Aorta (tissue), 5 donors: ENCODE results near the gene NONO. TPM values are rescaled to one million over a fixed set of nuclear protein-coding genes. Genes with fewer than 3 reads are reported as not detected.
"Not testable (repeated sequence)": the region's sequence is repeated elsewhere in the genome, so short reads cannot be mapped to it uniquely, and the experiment has no call there.

Experiments
- ATAC-seq: fragments of 200-7000 bp; cut with Tn5 transposase; one replicate; pipeline ENCODE4 v1.9.1; 2022; ENCODE audit warnings: moderate library complexity; ENCODE audit not compliant: low FRiP score
- DNase-seq, 2 donors: peaks; one replicate each; pipeline ENCODE4 v3.0.0-alpha.2; 2020
- H3K27ac ChIP-seq, 2 donors: one replicate each; pipeline ENCODE4 v1.5.1; 2013; ENCODE audit warnings: low read length in 2 of 2, mild to moderate bottlenecking in 2 of 2, moderate library complexity in 2 of 2, control low read depth in 1 of 2, inconsistent platforms in 1 of 2, low read depth in 1 of 2
- H3K27me3 ChIP-seq, 2 donors: one replicate each; pipeline ENCODE4 v1.6.1; 2013; ENCODE audit warnings: control low read depth in 1 of 2, low read length in 1 of 2, mild to moderate bottlenecking in 1 of 2, moderate library complexity in 1 of 2; ENCODE audit not compliant: insufficient read depth in 2 of 2, control insufficient read depth in 1 of 2
- H3K36me3 ChIP-seq, 2 donors: one replicate each; pipeline ENCODE4 v1.6.1; 2013; ENCODE audit warnings: control low read depth in 1 of 2, low read length in 1 of 2, mild to moderate bottlenecking in 1 of 2; ENCODE audit not compliant: insufficient read depth in 2 of 2, control insufficient read depth in 1 of 2
- H3K4me1 ChIP-seq, 2 donors: one replicate each; pipeline ENCODE4 v1.6.1; 2013; ENCODE audit warnings: low read length in 2 of 2, control low read depth in 1 of 2, mild to moderate bottlenecking in 1 of 2, moderate library complexity in 1 of 2; ENCODE audit not compliant: insufficient read depth in 2 of 2, control insufficient read depth in 1 of 2
- H3K4me3 ChIP-seq, 2 donors: one replicate each; pipeline ENCODE4 v1.5.1; 2013; ENCODE audit warnings: low read length in 2 of 2, control low read depth in 1 of 2, mild to moderate bottlenecking in 1 of 2
- H3K9me3 ChIP-seq: one replicate; pipeline ENCODE4 v1.6.1; 2013; ENCODE audit warnings: mild to moderate bottlenecking, low read length; ENCODE audit not compliant: control insufficient read depth
- WGBS, 2 donors: extraction: QIAGEN DNeasy Blood & Tissue Kit; methylation state at CpG; one replicate each; pipeline ENCODE4 v1.1.7; 2013; 5-methylcytosine and 5-hydroxymethylcytosine counted together
- intact Hi-C, 2 donors: fragments of 100-400 bp; cut with DNase I; formaldehyde crosslinking; loops; one replicate each; pipeline versions ENCODE4 v1.14.2 to v1.15.0; 2022
- polyA plus RNA-seq, 2 donors: library from polyadenylated mRNA; stranded (reverse); fragments of 200-250 nt; gene quantifications; one replicate each; pipeline ENCODE4 v1.2.3, GENCODE V29; 2013
- total RNA-seq, 2 donors: library from RNA; stranded (reverse); fragmentation: NEBNext Ultra II Directional; extraction: Animal tissue kit (Norgen Biotek cat#: 25700); gene quantifications; one replicate each; pipeline ENCODE4 v1.2.1, GENCODE V29; 2021
- donor health status: healthy with polysubstance abuse.
- donor health status: Bipolar disorder and iron deficiency.
- donor health status: DM: no; HTN: no; CAD: no.
- donor health status: DM: no; HTN: no; CAD: no.
- donor health status: DM: yes; HTN: yes; CAD: no.

The NONO gene
- total and polyA plus RNA-seq, 4 donors, result 85.8 to 208 (median 175) TPM

DNA sequence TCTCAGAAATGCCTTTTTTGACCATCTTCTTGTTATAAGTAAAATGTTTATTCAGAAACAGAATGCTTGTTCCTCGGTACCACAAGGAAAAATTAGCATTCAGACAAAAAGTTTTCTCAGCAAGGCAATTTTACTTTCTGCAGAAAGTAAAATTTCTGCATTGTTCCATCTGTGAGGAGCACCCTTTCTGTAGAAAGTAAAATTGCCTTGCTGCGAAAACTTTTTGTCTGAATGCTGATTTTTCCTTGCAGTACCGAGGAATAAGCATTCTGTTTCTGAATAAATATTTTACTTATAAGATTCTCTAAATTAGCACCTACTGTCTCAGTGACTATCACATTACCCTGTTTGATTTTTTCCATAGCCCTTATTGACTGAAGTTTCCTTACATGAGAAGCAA is 43.0 kb downstream of the NONO start:
- H3K9me3 ChIP-seq, result no peaks in the 10 kb centered on the region
- intact Hi-C loops, result no loop called here
- 89 to 98% methylated on average over 3 of the region's 3 CpGs for WGBS, 2 donors
- H3K27ac ChIP-seq, result no peak overlapping the region
- DNase-seq (no peak), ATAC-seq (no peak)
- no peaks in the 10 kb centered on the region for H3K36me3 ChIP-seq
- H3K27me3 ChIP-seq, result no peaks in the 10 kb centered on the region
- H3K4me3 ChIP-seq, result no peak overlapping the region
- H3K4me1 ChIP-seq, result no peaks in the 10 kb centered on the region

GRCh38 chrX:71349151-71349665 is 65.8 kb downstream of the NONO start:
- H3K9me3 ChIP-seq, H3K27me3 ChIP-seq, H3K4me3 ChIP-seq, H3K4me1 ChIP-seq, DNase-seq, intact Hi-C loops, ATAC-seq, H3K36me3 ChIP-seq, H3K27ac ChIP-seq: not testable (repeated sequence)
- 14 to 17% methylated on average over 2 of the region's 5 CpGs for WGBS, 2 donors

DNA sequence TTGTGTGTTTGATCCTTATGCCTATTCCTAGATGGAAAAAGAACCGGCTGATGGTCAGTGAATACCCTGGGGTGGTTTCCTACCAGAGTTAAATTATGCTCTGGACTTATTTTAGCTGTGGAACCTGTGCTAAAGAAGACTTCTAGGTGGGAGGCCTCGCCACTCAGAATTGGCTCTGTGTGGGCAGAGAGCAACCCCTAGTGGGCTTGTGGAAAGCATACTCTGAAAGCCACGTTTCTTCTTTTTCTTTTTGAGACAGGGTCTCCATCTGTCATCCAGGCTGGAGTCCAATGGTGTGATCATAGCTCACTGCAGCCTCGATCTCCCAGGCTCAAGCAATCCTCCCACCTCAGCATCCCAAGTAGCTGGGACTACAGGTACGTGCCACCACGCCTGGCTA is 66.4 kb downstream of the NONO start:
- H3K36me3 ChIP-seq, H3K4me1 ChIP-seq, H3K27ac ChIP-seq, intact Hi-C loops, DNase-seq, H3K27me3 ChIP-seq, H3K9me3 ChIP-seq, ATAC-seq, H3K4me3 ChIP-seq: not testable (repeated sequence)
- WGBS, 2 donors, result 7% methylated on average over 1 to 2 of the region's 6 CpGs

Other genes with a start within 250 kb of the NONO start
- gene SNX12, start 215.3 kb upstream of the NONO start, total RNA-seq, result 10 to 100 TPM; 50.2 to 60.4 TPM
- gene SNX12, start 215.3 kb upstream of the NONO start, polyA plus RNA-seq, result 10 to 100 TPM; 31.8 to 66.0 TPM
- gene FOXO4, start 187.8 kb upstream of the NONO start, total RNA-seq, result 10 to 100 TPM; 24.2 to 31.5 TPM
- gene FOXO4, start 187.8 kb upstream of the NONO start, polyA plus RNA-seq, result 10 to 100 TPM; 18.1 to 29.8 TPM
- not detected for gene CXorf65, start 176.9 kb upstream of the NONO start, total RNA-seq
- gene CXorf65, start 176.9 kb upstream of the NONO start, polyA plus RNA-seq, result under 1 TPM in 1 of 2 donors, not detected in 1; 0.26 TPM
- gene IL2RG, start 172.1 kb upstream of the NONO start, total RNA-seq, result 1 to 10 TPM; 4.4 to 7.1 TPM
- gene IL2RG, start 172.1 kb upstream of the NONO start, polyA plus RNA-seq, result 1 to 10 TPM; 1.4 to 7.6 TPM
- 10 to 100 TPM; 51.5 to 68.4 TPM for gene MED12, start 165.0 kb upstream of the NONO start, total RNA-seq
- gene MED12, start 165.0 kb upstream of the NONO start, polyA plus RNA-seq, result 10 to 100 TPM in 1 of 2 donors, 1 to 10 TPM in 1; 5.0 to 14.6 TPM
- gene NLGN3, start 138.8 kb upstream of the NONO start, total RNA-seq, result 1 to 10 TPM; 1.5 to 4.5 TPM
- gene NLGN3, start 138.8 kb upstream of the NONO start, polyA plus RNA-seq, result 1 to 10 TPM in 1 of 2 donors, under 1 TPM in 1; 0.63 to 1.2 TPM
- gene GJB1, start 60.4 kb upstream of the NONO start, total RNA-seq, result not detected
- gene GJB1, start 60.4 kb upstream of the NONO start, polyA plus RNA-seq, result 1 to 10 TPM in 1 of 2 donors, not detected in 1; 2.0 TPM
- gene ZMYM3, start 29.5 kb upstream of the NONO start, total RNA-seq, result 10 to 100 TPM; 14.5 to 26.0 TPM
- 10 to 100 TPM in 1 of 2 donors, 1 to 10 TPM in 1; 3.8 to 16.3 TPM for gene ZMYM3, start 29.5 kb upstream of the NONO start, polyA plus RNA-seq
- 10 to 100 TPM; 12.6 to 22.3 TPM for gene ITGB1BP2, start 18.1 kb downstream of the NONO start, total RNA-seq
- gene ITGB1BP2, start 18.1 kb downstream of the NONO start, polyA plus RNA-seq, result 10 to 100 TPM; 10.8 to 14.9 TPM
- 10 to 100 TPM; 45.0 to 58.5 TPM for gene TAF1, start 82.7 kb downstream of the NONO start, total RNA-seq
- 10 to 100 TPM in 1 of 2 donors, 1 to 10 TPM in 1; 5.5 to 15.2 TPM for gene TAF1, start 82.7 kb downstream of the NONO start, polyA plus RNA-seq
- 100 to 1,000 TPM; 188 to 272 TPM for gene OGT, start 249.5 kb downstream of the NONO start, total RNA-seq
- 100 to 1,000 TPM in 1 of 2 donors, 10 to 100 TPM in 1; 10.1 to 107 TPM for gene OGT, start 249.5 kb downstream of the NONO start, polyA plus RNA-seq